ENCODE measurements around the gene NHERF1.

GRCh38 chr17:74806334-74806733, 57.9 kb downstream of the NHERF1 start:
- TF ChIP-seq STAG1 (CRISPR knock-in tag; IDR thresholded peaks at IDR 0.05; ENCODE audit: borderline replicate concordance) (no peak), ZNF766 (CRISPR knock-in tag; conservative IDR thresholded peaks at IDR 0.05) (no peak), BDP1 (IDR thresholded peaks at IDR 0.05; ENCODE audit: insufficient read depth, insufficient read length) (no peak), ATF1 (CRISPR knock-in tag; IDR thresholded peaks at IDR 0.05) (no peak), ATF1 (tag; IDR thresholded peaks at IDR 0.05) (no peak), MYC (IDR thresholded peaks at IDR 0.05; ENCODE audit: low read depth, low read length) (no peak), MYC (CRISPR knock-in tag; IDR thresholded peaks at IDR 0.05; ENCODE audit: borderline replicate concordance, low read depth) (no peak), ZBTB2 (IDR thresholded peaks at IDR 0.05) (no peak), ZNF354B (CRISPR knock-in tag; IDR thresholded peaks at IDR 0.05) (no peak), EP300 (IDR thresholded peaks at IDR 0.05; ENCODE audit: low read length) (no peak), KDM4B (IDR thresholded peaks at IDR 0.05; ENCODE audit: borderline replicate concordance in 2 of 2, low read depth in 1 of 2) (no peak), MYBL2 (IDR thresholded peaks at IDR 0.05; ENCODE audit: low read depth) (no peak), MYBL2 (CRISPR knock-in tag; IDR thresholded peaks at IDR 0.05; ENCODE audit: borderline replicate concordance) (no peak), SMC3 (conservative IDR thresholded peaks at IDR 0.05; ENCODE audit: insufficient read depth, low read depth, low read length) (no peak), NRF1 (conservative IDR thresholded peaks at IDR 0.05 in 1 of 2, IDR thresholded peaks at IDR 0.05 in 1 of 2) (no peak), CTCF (IDR thresholded peaks at IDR 0.05 in 2 of 3, conservative IDR thresholded peaks at IDR 0.05 in 1 of 3; ENCODE audit: insufficient read depth in 2 of 3, low read depth in 1 of 3, low read length in 3 of 3) (no peak)
